CD1c-positive myeloid dendritic cell (primary cell): ENCODE data around the gene CD34.

Source experiments
- DNase-seq: peaks from one replicate; pipeline ENCODE4 v3.0.0-alpha.2; 2016; ENCODE audit errors: extremely low spot score

The CD34 gene

DNA sequence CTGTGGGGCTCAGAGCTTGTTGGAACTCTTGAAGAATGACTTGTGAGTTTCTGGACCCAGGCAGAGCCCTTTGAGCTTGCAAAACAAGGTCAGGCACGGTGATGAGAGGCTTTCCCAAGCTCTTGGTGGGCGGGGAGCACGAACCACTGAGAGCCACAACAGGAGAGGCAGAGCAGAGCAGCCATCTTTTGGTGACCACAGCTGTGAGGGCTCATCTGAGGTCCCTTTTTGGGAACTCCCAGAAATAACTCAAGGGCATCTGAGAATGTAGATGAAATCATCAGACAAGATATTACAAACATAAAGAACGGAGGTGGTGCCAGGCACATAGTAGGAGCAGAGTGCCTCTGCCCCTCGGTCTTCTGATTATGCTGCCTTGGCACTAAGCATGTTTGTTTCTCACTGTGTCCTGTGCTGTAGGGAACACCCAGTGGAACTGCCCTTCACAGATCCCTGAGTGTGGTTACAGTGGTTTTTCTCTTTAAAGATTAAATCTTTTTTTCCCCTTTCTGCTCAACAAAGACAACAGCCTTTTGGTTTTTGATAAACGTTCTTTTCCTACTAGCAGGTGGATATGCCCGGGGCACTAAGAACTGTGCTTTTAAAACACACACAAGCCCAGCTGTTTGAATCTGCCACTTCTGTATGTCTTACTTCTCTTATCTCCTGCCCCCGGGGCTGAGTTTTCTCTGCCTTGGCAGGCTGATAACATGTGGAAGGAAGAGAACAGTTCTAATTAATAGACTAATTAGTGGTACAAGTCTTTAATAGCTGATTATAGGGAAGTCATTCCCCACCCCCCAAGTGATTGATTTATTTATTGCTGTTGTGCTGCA, 37.7 kb downstream of the CD34 start:
- DNase-seq = peak; percentile 46

- DNase-seq = no peak
Observed at GRCh38 chr1:207872621-207873020, 38.3 kb downstream of the CD34 start.

GRCh38 chr1:207871117-207871649, 39.7 kb downstream of the CD34 start:
- no peak for DNase-seq

DNA sequence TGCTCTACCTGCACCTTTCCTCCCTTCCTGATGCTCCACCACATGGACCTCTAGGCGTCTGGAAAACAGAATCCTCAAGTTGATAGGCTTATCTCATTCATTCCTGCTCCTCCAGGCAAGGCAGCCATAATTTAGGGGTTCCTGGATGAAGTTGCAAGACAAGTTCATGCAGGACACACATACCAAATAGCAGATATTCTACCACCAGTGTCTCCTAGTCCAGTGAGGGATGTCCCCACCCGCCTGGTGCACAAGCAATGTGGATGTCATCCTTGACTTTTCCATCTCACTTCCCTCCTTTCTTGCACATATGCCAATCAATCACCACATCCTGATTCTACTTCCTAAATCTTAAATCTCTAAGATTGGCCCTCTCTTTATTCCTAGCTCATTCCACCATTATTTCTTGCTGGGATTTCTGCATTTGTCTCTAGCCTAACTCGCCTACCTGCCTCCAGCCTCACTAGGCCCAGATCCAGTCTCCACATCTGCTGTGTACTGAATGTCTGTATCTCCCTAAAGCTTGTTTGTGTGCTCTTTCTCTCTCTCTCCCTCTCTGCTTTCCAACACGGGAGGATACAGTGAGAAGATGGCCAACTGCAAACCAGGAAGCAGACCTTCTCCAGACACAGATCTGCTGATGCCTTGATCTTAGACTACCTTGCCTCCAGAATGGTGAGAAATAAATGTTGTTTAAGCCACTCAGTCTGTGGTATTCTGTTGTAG, 40.5 kb downstream of the CD34 start:
- DNase-seq = no peak

GRCh38 chr1:207869859-207870258, 41.1 kb downstream of the CD34 start:
- no peak for DNase-seq

- peak; percentile 92 for DNase-seq
Observed at GRCh38 chr1:207868774-207869721, 41.9 kb downstream of the CD34 start.

GRCh38 chr1:207868251-207868773, 42.6 kb downstream of the CD34 start:
- DNase-seq = no peak

- peak; percentile 54 for DNase-seq
Observed at GRCh38 chr1:207867136-207868109, 43.5 kb downstream of the CD34 start.

DNA sequence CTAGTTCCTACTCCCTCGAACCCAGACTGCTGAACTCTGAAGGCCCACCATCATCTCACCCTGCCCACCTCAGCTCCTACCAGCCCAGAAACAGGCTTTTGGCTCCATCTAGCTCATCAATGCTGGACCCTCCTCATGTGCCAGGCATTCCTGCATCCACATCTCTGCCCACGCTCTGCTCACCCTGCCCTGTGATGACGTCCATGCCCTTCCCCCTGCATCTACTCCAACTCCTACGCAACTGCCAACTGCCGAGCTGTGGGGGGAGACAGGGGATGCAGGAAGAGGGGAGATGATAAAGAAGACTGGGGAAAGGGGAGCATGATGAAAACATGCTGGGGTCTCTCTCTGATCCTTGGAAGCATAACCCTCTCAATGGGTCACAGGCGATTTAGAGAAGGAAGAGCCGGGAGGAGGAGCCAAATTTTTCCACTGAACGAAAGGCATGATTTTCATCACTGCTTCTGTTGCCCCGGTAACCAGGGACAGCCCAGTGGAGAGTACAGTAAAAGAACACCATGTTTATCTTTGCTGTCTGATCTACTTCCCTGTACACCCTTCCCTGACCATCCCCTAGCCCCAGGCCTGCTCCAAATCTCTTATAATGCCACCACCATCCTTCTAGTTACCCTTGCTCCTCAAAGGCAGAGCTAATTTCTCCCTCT, 44.3 kb downstream of the CD34 start:
- peak; percentile 69 for DNase-seq

GRCh38 chr1:207863893-207864535, 46.9 kb downstream of the CD34 start:
- DNase-seq = peak; percentile 61

DNA sequence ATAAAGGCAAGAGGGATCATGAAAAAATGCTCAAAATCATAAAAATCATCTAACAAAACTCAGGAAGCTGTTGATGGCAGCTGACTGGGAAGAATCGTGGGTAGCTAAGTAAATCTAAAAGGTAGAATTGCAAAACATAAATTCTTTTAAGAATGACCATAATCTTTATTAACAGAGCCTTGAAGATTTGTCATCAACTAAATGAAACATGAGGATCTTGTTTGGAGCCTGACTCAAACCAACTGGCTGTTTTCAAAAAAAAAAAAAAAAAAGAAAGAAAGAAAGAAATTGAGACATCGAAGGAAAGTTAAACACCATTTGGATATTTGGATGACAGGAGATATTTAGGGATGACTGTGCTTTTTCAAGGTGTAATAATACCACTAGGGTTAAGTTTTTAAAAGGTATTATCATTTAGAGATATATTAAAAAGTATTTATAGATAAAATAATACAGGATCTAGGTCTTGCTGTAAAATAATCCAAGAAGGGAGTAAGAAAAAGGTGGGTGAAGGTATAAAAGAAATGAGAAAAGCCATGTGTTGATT, 48.6 kb downstream of the CD34 start:
- DNase-seq = no peak

GRCh38 chr1:207861442-207862177, 49.3 kb downstream of the CD34 start:
- DNase-seq = no peak

- DNase-seq = no peak
Observed at GRCh38 chr1:207860531-207860930, 50.4 kb downstream of the CD34 start.

GRCh38 chr1:207858806-207859205, 52.1 kb downstream of the CD34 start:
- DNase-seq = no peak

- DNase-seq = no peak
Observed at GRCh38 chr1:207858281-207858680, 52.6 kb downstream of the CD34 start.

GRCh38 chr1:207857447-207857846, 53.5 kb downstream of the CD34 start:
- no peak for DNase-seq

DNA sequence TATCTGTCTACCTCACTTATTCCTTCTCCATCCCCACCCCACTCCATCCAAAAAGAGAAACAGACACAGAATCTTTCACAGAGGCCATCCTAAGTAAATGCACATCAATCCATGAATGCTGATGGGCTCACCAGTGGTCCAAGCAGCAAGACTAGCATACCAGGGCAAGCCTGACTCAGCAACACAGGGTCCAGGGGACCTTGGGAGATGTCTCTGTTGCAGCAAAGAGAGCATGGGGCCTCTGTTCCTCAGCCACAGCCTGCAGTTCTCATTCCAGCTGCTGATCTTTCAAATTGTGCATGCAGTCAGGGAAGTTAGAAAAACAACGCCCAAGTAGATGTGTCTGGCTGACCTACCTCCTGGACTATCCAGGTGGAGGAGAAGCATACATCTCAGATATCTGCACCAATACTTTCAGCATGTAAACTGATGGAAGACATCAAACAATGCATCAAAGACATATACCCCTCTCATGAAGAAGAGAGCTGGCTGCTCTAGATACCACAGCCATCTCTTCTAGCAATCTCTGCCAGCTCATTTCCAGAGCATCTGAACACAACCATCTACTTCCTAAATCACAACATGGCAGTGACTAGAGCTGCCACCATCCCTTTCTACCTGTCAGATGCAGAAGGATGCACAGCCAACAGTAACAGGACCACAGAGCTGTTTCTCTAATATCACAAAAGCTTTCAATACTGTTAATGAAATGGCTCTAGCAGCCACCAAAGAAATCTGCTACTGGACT, 54.5 kb downstream of the CD34 start:
- DNase-seq = no peak
